T47D (cell line): ENCODE measurements around the gene KRTAP2-4.
"Not testable (repeated sequence)": the region's sequence is repeated elsewhere in the genome, so short reads cannot be mapped to it uniquely, and the experiment has no call there.

Experiments
- DNase-seq, 2 experiments: peaks; one replicate each; pipeline versions ENCODE4 v3.0.0 to v3.0.0-alpha.2; 2011 to 2012; ENCODE audit warnings: low read depth in 1 of 2, low spot score in 1 of 2
- JUND ChIP-seq: IDR thresholded peaks from 2 replicates; pipeline ENCODE4 v1.6.1; 2012; ENCODE audit warnings: low read depth
- in situ Hi-C: cut with HindIII; loops from 2 replicates; pipeline ENCODE4 v1.10.0; 2016; ENCODE audit warnings: low sequenced_read_pairs, low pct_unique_long_range_greater_than_20kb

The KRTAP2-4 gene

DNA sequence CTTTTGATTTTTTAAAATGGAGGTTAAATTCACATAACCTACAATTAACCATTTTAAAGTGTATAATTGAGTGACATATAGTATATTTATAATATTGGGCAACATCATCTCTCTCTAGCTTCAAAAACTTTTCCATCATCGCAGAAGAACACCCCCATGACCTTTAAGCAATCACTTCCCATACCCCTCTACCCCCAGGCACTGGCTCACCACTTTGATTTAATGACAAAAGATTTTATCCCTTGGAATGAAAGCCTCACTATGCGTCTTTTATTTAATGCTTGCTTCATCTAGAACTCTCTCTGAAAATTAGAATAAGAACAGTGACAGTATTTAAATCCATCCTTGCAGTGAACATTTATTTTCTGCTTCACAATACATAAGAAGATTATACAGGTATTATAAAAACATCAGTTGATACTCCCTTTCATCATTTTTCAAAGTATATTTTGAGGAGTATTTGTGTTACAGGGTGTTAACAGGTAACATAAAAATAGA lies 27.8 kb downstream of the KRTAP2-4 start:
- TF ChIP-seq JUND = no peak
- DNase-seq = no peak
- in situ Hi-C loops = no loop called here

DNA sequence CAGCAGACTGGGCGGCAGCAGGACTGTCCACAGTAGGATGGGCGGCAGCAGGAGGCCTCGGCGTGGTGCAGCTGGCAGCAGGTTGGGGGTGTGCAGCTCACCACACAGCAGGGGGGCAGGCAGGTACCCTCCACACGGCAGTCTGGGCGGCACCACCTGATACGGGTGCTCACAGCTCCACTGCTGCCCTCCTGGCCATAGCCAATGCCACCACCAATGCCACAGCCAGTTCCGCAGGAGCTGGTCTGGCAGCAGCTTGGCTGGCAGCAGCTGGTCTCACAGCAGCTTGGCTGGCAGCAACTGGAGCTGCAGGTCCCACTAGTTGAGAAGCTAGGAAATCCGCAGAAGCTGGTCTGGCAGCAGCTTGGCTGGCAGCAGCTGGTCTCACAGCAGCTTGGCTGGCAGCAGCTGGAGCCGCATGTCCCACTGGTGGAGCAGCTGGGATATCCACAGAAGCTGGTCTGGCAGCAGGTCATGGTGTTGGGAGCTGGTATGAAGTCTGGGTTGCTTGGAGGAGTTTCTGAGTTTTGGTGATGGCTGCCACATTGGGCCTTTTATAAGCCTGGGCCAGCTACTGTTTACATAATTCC lies 31.2 kb downstream of the KRTAP2-4 start, which contains the start of gene KRTAP1-3:
TSS of gene KRTAP1-3 (minus strand) at position 529 of the 590 bp plus-strand sequence. CDS start at position 476, 53 bp downstream.
- in situ Hi-C loops = not testable (repeated sequence)
- DNase-seq = peak in 1 of 2 experiments; percentile 40

- no peak for TF ChIP-seq JUND
- in situ Hi-C loops = no loop called here
Measured at GRCh38 chr17:41029633-41030245, 35.9 kb downstream of the KRTAP2-4 start, which contains the start of gene KRTAP1-4. Gene KRTAP1-4, minus strand, starts transcription at chr17:41030195. Its CDS starts 117 bp downstream, at chr17:41030078.

DNA sequence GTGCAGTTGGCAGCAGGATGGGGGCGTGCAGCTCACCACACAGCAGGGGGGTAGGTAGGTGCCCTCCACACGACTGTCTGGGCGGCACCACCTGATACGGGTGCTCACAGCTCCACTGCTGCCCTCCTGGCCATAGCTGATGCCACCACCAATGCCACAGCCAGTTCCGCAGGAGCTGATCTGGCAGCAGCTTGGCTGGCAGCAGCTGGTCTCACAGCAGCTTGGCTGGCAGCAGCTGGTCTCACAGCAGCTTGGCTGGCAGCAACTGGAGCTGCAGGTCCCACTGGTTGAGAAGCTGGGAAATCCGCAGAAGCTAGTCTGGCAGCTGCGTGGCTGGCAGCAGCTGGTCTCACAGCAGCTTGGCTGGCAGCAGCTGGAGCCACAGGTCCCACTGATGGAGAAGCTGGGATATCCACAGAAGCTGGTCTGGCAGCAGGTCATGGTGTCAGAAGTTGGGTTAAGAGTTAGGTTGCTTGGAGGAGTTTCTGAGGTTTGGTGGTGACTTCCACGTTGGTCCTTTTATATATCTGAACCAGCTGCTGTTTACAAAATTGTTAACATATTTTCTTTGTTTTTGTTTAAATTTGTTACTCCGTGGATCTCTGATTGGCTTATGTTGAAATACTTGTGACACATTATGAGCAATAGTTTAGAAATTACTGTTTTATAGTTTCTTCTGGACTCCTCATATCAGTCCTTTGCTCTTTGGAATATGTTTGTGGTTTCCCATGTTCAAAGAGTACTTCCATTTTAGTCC lies 38.8 kb downstream of the KRTAP2-4 start, which contains the start of gene KRTAP1-5:
TSS of gene KRTAP1-5 (minus strand) at position 494 of the 757 bp plus-strand sequence. CDS start at position 441, 53 bp downstream.
- in situ Hi-C loops = no loop called here
- no peak for TF ChIP-seq JUND
- DNase-seq = peak in 1 of 2 experiments; percentile 27

More at GRCh38 chr17:41029633-41030245, 35.9 kb downstream of the KRTAP2-4 start, which contains the start of gene KRTAP1-4:
- DNase-seq = no peak

DNA sequence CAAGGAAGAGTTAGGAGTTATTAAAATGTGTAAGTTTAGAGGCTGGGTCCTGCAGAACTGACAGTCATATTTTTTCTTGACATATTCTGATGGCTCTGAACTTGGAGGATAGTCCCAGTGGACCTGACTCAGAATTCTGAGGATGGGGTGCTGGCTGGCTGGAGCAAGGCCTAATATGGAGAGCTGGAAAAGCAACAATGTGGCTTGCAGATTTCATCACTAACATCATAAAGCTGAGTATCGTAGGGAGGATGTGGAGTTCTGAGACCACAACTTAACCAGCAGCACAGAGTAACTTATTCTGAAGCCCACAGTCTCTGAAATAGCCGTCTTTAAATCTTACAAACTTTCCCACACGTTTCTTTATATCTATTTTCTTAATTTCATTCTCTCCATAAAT lies 41.0 kb downstream of the KRTAP2-4 start:
- in situ Hi-C loops = no loop called here
- no peak for TF ChIP-seq JUND

GRCh38 chr17:41020336-41020735 lies 45.3 kb downstream of the KRTAP2-4 start:
- in situ Hi-C loops = no loop called here
- DNase-seq = peak in 1 of 2 experiments; percentile 68

More for the DNA sequence above, 41.0 kb downstream of the KRTAP2-4 start:
- no peak for DNase-seq

DNA sequence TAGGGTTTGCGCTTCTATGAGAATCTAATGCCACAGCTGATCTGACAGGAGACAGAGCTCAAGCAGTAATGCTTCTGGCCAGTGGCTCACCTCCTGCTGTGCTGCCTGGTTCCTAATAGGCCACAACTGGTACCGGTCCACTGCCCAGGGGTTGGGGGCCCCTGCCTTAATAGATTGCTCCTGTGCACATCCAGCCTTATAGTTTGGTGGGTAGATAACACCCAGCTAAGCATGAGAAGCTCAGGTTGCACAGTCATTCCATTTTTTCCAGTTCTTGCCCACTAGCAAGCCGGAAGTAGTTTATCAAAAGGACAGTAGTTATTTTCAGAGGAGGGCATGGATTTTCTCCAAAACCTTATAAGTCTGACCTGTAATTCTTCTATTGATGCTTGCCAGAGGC lies 46.3 kb downstream of the KRTAP2-4 start:
- DNase-seq = no peak
- in situ Hi-C loops = no loop called here
- TF ChIP-seq JUND = no peak

More at GRCh38 chr17:41020336-41020735, 45.3 kb downstream of the KRTAP2-4 start:
- TF ChIP-seq JUND = no peak

DNA sequence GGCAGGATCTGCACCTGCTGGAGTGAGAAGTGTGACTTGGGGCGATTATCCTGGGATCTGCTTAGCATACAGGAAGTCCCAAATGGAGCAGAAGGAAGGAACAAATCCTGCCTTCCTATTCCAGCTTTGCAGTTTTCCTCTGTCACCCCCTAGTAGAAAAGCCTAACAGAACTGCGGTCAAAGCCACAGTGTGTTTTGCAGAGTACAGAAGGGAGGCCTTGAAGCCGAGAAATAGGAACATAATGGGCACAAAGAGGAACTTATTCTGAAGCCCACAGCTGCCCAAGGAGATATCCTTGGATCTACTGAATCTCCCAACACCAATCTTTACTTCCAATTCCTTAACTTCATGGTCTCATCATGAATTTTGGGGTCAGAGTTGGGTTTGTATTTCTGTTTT lies 47.1 kb downstream of the KRTAP2-4 start:
- DNase-seq = peak in 1 of 2 experiments; percentile 46
- no peak for TF ChIP-seq JUND
- in situ Hi-C loops = no loop called here

GRCh38 chr17:41016578-41017215 lies 49.0 kb downstream of the KRTAP2-4 start:
- DNase-seq = no peak
- in situ Hi-C loops = no loop called here
- TF ChIP-seq JUND = no peak

DNA sequence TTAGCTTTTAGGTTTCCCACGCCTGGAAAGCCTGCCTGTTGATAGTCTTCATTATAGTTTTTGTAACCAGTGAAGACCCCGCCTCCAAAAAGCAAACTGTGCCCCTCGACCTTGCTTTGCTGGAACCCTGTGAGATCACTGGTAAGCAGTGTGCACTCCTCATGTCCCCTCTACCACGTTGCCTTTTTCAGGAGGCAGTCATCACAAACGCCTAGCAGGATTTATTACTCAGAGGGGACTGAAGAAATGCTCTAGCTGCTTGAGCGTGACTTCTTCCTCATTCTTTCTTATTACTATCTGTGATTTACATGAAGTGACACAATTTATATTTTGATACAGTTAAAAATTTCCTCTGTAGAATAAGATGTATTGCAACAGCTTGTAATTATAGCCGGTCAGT lies 50.2 kb downstream of the KRTAP2-4 start:
- in situ Hi-C loops = no loop called here
- no peak for TF ChIP-seq JUND
- DNase-seq = no peak
